Liver (tissue), 3 donors: ENCODE measurements around the gene TDRD6.

Source experiments
- CTCF ChIP-seq: fragments of 150-350 bp; IDR thresholded peaks from 2 replicates; pipeline ENCODE4 v1.5.1; 2017; ENCODE audit warnings: improper control_type of control experiment, low read depth, low read length; ENCODE audit not compliant: missing input control
- SP1 ChIP-seq: IDR thresholded peaks from 2 replicates; pipeline ENCODE4 v1.6.1; 2018; ENCODE audit warnings: antibody characterized with exemption, mild to moderate bottlenecking
- donor health status: healthy.
- donor health status: healthy.

- no peak for TF ChIP-seq SP1
- TF ChIP-seq CTCF = no peak
Measured at GRCh38 chr6:46730921-46731461, 43.3 kb downstream of the TDRD6 start.
